ENCODE measurements around the gene GINS3. TPM values are rescaled to one million over a fixed set of nuclear protein-coding genes. Genes with fewer than 3 reads are reported as not detected.

GINS3 gene
- total RNA-seq: 10 to 100 TPM; 20.2 to 23.0 TPM

GRCh38 chr16:58392215-58393137, at the start of gene GINS3:
TSS of gene GINS3 (plus strand) at chr16:58392471. CDS start at chr16:58392602, 131 bp downstream.
- ChIA-PET POLR2A (interaction anchor here (0.6 to 2.4 kb wide), 5 partner anchors 51 to 292 kb away, joined by 3 to 6 read pairs (median 4); partner anchors contain the start of genes CFAP20 and SLC38A7), CTCF (interaction anchor here (0.7 to 1.8 kb wide), 10 partner anchors 13 to 1434 kb away, joined by 3 to 5 read pairs (median 3); a partner anchor contains a TSS)
- peak; percentile 93 for DNase-seq
- Mint-ChIP-seq H3K27ac (peak within 1 kb of the TSS; percentile 100), H3K4me3 (peak within 1 kb of the TSS; percentile 100), H3K9me3 (ENCODE audit: low read depth) (no peaks in the 10 kb centered on the region), H3K36me3 (ENCODE audit: low read depth) (peaks cover 13% of the 10 kb centered on the region), H3K4me1 (peaks cover 12% of the 10 kb centered on the region), H3K27me3 (no peaks in the 10 kb centered on the region)
- ATAC-seq: peak; percentile 96
- intact Hi-C loops (cut with DNase I, micrococcal nuclease): loop anchor here (1.0 to 10.0 kb wide), 15 partner anchors 56 to 657 kb away; partner anchors contain the start of genes CFAP20 (in 2 of the 2), CSNK2A2 (in 1 of the 2), KATNB1 (in 1 of the 2) and MMP15 (in 1 of the 2)

- Mint-ChIP-seq H3K27ac (no peak overlapping the region), H3K36me3 (ENCODE audit: low read depth) (no peaks in the 10 kb centered on the region), H3K9me3 (ENCODE audit: low read depth) (no peaks in the 10 kb centered on the region), H3K27me3 (peaks cover 18% of the 10 kb centered on the region), H3K4me3 (no peak overlapping the region), H3K4me1 (no peaks in the 10 kb centered on the region)
- ChIA-PET CTCF (no interaction called here), POLR2A (no interaction called here)
- intact Hi-C loops (cut with DNase I, micrococcal nuclease): no loop called here
- no peak for ATAC-seq
- no peak for DNase-seq
Measured at GRCh38 chr16:58343562-58343961, 48.7 kb upstream of the GINS3 start.

- no peaks in the 10 kb centered on the region for H3K36me3 Mint-ChIP-seq (ENCODE audit: low read depth)
- POLR2A ChIA-PET: no interaction called here
- peaks cover 21% of the 10 kb centered on the region for H3K27me3 Mint-ChIP-seq
- H3K4me3 Mint-ChIP-seq: no peak overlapping the region
- CTCF ChIA-PET: no interaction called here
- no peaks in the 10 kb centered on the region for H3K9me3 Mint-ChIP-seq (ENCODE audit: low read depth)
- H3K4me1 Mint-ChIP-seq: no peaks in the 10 kb centered on the region
- H3K27ac Mint-ChIP-seq: no peak overlapping the region
- DNase-seq (no peak), ATAC-seq (no peak)
- intact Hi-C loops (cut with DNase I, micrococcal nuclease): no loop called here
Measured at GRCh38 chr16:58345574-58346354, 46.5 kb upstream of the GINS3 start.

GRCh38 chr16:58346831-58347371, 45.4 kb upstream of the GINS3 start:
- H3K27ac Mint-ChIP-seq: no peak overlapping the region
- no peaks in the 10 kb centered on the region for H3K4me1 Mint-ChIP-seq
- POLR2A ChIA-PET: no interaction called here
- H3K4me3 Mint-ChIP-seq: no peak overlapping the region
- CTCF ChIA-PET: interaction anchor here (0.6 to 2.1 kb wide), 5 partner anchors 11 to 517 kb away, joined by 3 to 14 read pairs (median 3); no protein-coding TSS in a partner anchor
- intact Hi-C loops (cut with DNase I, micrococcal nuclease): no loop called here
- no peak for DNase-seq
- ATAC-seq: no peak
- H3K27me3 Mint-ChIP-seq: peaks cover 21% of the 10 kb centered on the region
- H3K36me3 Mint-ChIP-seq (ENCODE audit: low read depth): no peaks in the 10 kb centered on the region
- H3K9me3 Mint-ChIP-seq (ENCODE audit: low read depth): no peaks in the 10 kb centered on the region

GRCh38 chr16:58348986-58349385, 43.3 kb upstream of the GINS3 start:
- ChIA-PET POLR2A (interaction anchor here (0.6 kb wide), 1 partner anchor 26 kb away, joined by 3 read pairs; no protein-coding TSS in a partner anchor), CTCF (interaction anchor here (1.4 kb wide), 1 partner anchor 155 kb away, joined by 3 read pairs; no protein-coding TSS in a partner anchor)

GRCh38 chr16:58352690-58353089, 39.6 kb upstream of the GINS3 start:
- CTCF ChIA-PET: interaction anchor here (3.4 kb wide), 1 partner anchor 16 kb away, joined by 12 read pairs; no protein-coding TSS in a partner anchor
- H3K4me1 Mint-ChIP-seq: no peaks in the 10 kb centered on the region
- H3K36me3 Mint-ChIP-seq (ENCODE audit: low read depth): no peaks in the 10 kb centered on the region
- no peaks in the 10 kb centered on the region for H3K9me3 Mint-ChIP-seq (ENCODE audit: low read depth)
- ATAC-seq (no peak), DNase-seq (no peak)
- H3K4me3 Mint-ChIP-seq: no peak overlapping the region
- intact Hi-C loops (cut with DNase I, micrococcal nuclease): no loop called here
- peaks cover 18% of the 10 kb centered on the region for H3K27me3 Mint-ChIP-seq
- H3K27ac Mint-ChIP-seq: no peak overlapping the region
- POLR2A ChIA-PET: no interaction called here

More at GRCh38 chr16:58348986-58349385, 43.3 kb upstream of the GINS3 start:
- intact Hi-C loops (cut with DNase I, micrococcal nuclease): no loop called here
- H3K36me3 Mint-ChIP-seq (ENCODE audit: low read depth): no peaks in the 10 kb centered on the region
- DNase-seq (no peak), ATAC-seq (no peak)
- H3K9me3 Mint-ChIP-seq (ENCODE audit: low read depth): no peaks in the 10 kb centered on the region
- H3K4me3 Mint-ChIP-seq: no peak overlapping the region
- no peak overlapping the region for H3K27ac Mint-ChIP-seq
- H3K27me3 Mint-ChIP-seq: peaks cover 22% of the 10 kb centered on the region
- H3K4me1 Mint-ChIP-seq: no peaks in the 10 kb centered on the region

GRCh38 chr16:58360041-58360634, 32.1 kb upstream of the GINS3 start:
- intact Hi-C loops (cut with DNase I, micrococcal nuclease): no loop called here
- ChIA-PET CTCF (interaction anchor here (1.1 kb wide), 2 partner anchors 23 to 113 kb away, joined by 3 to 4 read pairs; no protein-coding TSS in a partner anchor), POLR2A (no interaction called here)

GRCh38 chr16:58361726-58362125, 30.5 kb upstream of the GINS3 start:
- Mint-ChIP-seq H3K4me3 (no peak overlapping the region), H3K4me1 (peaks cover 2% of the 10 kb centered on the region), H3K9me3 (ENCODE audit: low read depth) (peaks cover 20% of the 10 kb centered on the region), H3K27me3 (peaks cover 34% of the 10 kb centered on the region), H3K27ac (no peak overlapping the region), H3K36me3 (ENCODE audit: low read depth) (peaks cover 4% of the 10 kb centered on the region)
- no peak for DNase-seq
- no peak for ATAC-seq
- POLR2A ChIA-PET: no interaction called here
- intact Hi-C loops (cut with DNase I, micrococcal nuclease): no loop called here
- CTCF ChIA-PET: interaction anchor here (1.2 kb wide), 1 partner anchor 37 kb away, joined by 4 read pairs; no protein-coding TSS in a partner anchor

More at GRCh38 chr16:58360041-58360634, 32.1 kb upstream of the GINS3 start:
- H3K36me3 Mint-ChIP-seq (ENCODE audit: low read depth): peaks cover 4% of the 10 kb centered on the region
- H3K4me1 Mint-ChIP-seq: peaks cover 2% of the 10 kb centered on the region
- DNase-seq: no peak
- H3K4me3 Mint-ChIP-seq: no peak overlapping the region
- H3K9me3 Mint-ChIP-seq (ENCODE audit: low read depth): peaks cover 20% of the 10 kb centered on the region
- no peak for ATAC-seq
- H3K27me3 Mint-ChIP-seq: peaks cover 29% of the 10 kb centered on the region
- H3K27ac Mint-ChIP-seq: no peak overlapping the region

GRCh38 chr16:58363746-58364393, 28.4 kb upstream of the GINS3 start:
- Mint-ChIP-seq H3K9me3 (ENCODE audit: low read depth) (peaks cover 20% of the 10 kb centered on the region), H3K27ac (no peak overlapping the region), H3K27me3 (peaks cover 29% of the 10 kb centered on the region), H3K4me1 (peaks cover 2% of the 10 kb centered on the region), H3K36me3 (ENCODE audit: low read depth) (peaks cover 4% of the 10 kb centered on the region), H3K4me3 (no peak overlapping the region)
- ChIA-PET CTCF (no interaction called here), POLR2A (no interaction called here)
- no peak for DNase-seq
- intact Hi-C loops (cut with DNase I, micrococcal nuclease): no loop called here
- no peak for ATAC-seq

- intact Hi-C loops (cut with DNase I, micrococcal nuclease): no loop called here
- Mint-ChIP-seq H3K27ac (no peak overlapping the region), H3K27me3 (peaks cover 22% of the 10 kb centered on the region), H3K36me3 (ENCODE audit: low read depth) (no peaks in the 10 kb centered on the region), H3K4me1 (no peaks in the 10 kb centered on the region), H3K4me3 (no peak overlapping the region), H3K9me3 (ENCODE audit: low read depth) (peaks cover 5% of the 10 kb centered on the region)
- CTCF ChIA-PET: interaction anchor here (1.1 kb wide), 1 partner anchor 18 kb away, joined by 3 read pairs; no protein-coding TSS in a partner anchor
- no peak for ATAC-seq
- POLR2A ChIA-PET: no interaction called here
- DNase-seq: no peak
Measured at GRCh38 chr16:58365623-58366022, 26.6 kb upstream of the GINS3 start.

Data from activated CD4-positive, alpha-beta T cell treated with anti-CD3 and anti-CD28 coated beads for 36 hours (primary cell).